Spleen (tissue), 11 donors: ENCODE results near the gene ST7. TPM values are rescaled to one million over a fixed set of nuclear protein-coding genes. Genes with fewer than 3 reads are reported as not detected.

Experiments
- DNase-seq: peaks from one replicate; pipeline ENCODE4 v3.0.0-alpha.2; 2020
- H3K27ac ChIP-seq, 8 donors: fragments of 200-600 bp; sonication (generic) in 7 of 8; 1 replicate in 4 of 8; 2 replicates in 4 of 8; pipeline versions ENCODE4 v1.5.0 to v1.8.0; 2016 to 2021; ENCODE audit warnings: inconsistent platforms in 4 of 8, mild to moderate bottlenecking in 4 of 8, moderate library complexity in 1 of 8
- H3K27me3 ChIP-seq, 7 donors: fragments of 200-600 bp; sonication (generic) in 6 of 7; replicated peaks in 1 of 7; 1 replicate in 4 of 7; 2 replicates in 3 of 7; pipeline versions ENCODE4 v1.5.0 to v1.8.0; 2016 to 2021; ENCODE audit warnings: inconsistent platforms in 3 of 7, mild to moderate bottlenecking in 1 of 7
- H3K36me3 ChIP-seq, 6 donors: fragments of 200-600 bp; sonication (generic) in 5 of 6; 1 replicate in 4 of 6; 2 replicates in 2 of 6; pipeline versions ENCODE4 v1.5.0 to v1.8.0; 2016 to 2021; ENCODE audit warnings: inconsistent platforms in 2 of 6
- H3K4me1 ChIP-seq, 6 donors: fragments of 200-600 bp; sonication (generic) in 5 of 6; 1 replicate in 3 of 6; 2 replicates in 3 of 6; pipeline versions ENCODE4 v1.5.0 to v1.8.0; 2016 to 2021; ENCODE audit warnings: inconsistent platforms in 3 of 6
- H3K4me3 ChIP-seq, 8 donors: fragments of 200-600 bp; sonication (generic) in 7 of 8; 1 replicate in 4 of 8; 2 replicates in 4 of 8; pipeline versions ENCODE4 v1.5.0 to v1.8.0; 2016 to 2021; ENCODE audit warnings: inconsistent platforms in 4 of 8, mild to moderate bottlenecking in 4 of 8, moderate library complexity in 2 of 8
- H3K9me3 ChIP-seq, 8 donors: fragments of 200-600 bp; sonication (generic) in 7 of 8; 1 replicate in 4 of 8; 2 replicates in 4 of 8; pipeline versions ENCODE4 v1.5.0 to v1.8.0; 2016 to 2021; ENCODE audit warnings: inconsistent platforms in 4 of 8
- CTCF ChIP-seq, 11 experiments: fragments of 200-600 bp in 7 of 11; fragments of 450-650 bp in 4 of 11; sonication (generic) in 4 of 11; IDR thresholded peaks in 8 of 11; conservative IDR thresholded peaks in 3 of 11; 1 replicate in 7 of 11; 2 replicates in 4 of 11; pipeline versions ENCODE4 v1.4.0 to v1.8.0; 2016 to 2021; ENCODE audit warnings: antibody characterized with exemption in 11 of 11, inconsistent platforms in 4 of 11, mild to moderate bottlenecking in 1 of 11
- POLR2A ChIP-seq, 3 donors: fragments of 450-650 bp; IDR thresholded peaks; one replicate each; pipeline ENCODE4 v1.5.1; 2017; ENCODE audit warnings: antibody characterized with exemption in 3 of 3, mild to moderate bottlenecking in 1 of 3
- POLR2AphosphoS5 ChIP-seq, 3 donors: sonication (generic); formaldehyde crosslinking; IDR thresholded peaks; one replicate each; pipeline ENCODE4 v1.5.1; 2017; ENCODE audit warnings: antibody characterized with exemption in 3 of 3
- WGBS, 5 donors: extraction: QIAGEN DNeasy Blood & Tissue Kit in 3 of 5; methylation state at CpG; one replicate each; pipeline versions ENCODE4 v1.1.5 to v1.1.7; 2013 to 2018; 5-methylcytosine and 5-hydroxymethylcytosine counted together
- intact Hi-C: fragments of 100-400 bp; cut with DNase I; formaldehyde crosslinking; loops from one replicate; pipeline ENCODE4 v1.15.0; 2023; ENCODE audit warnings: low total_unique reads
- polyA plus RNA-seq, 3 donors: library from polyadenylated mRNA; stranded (reverse); fragments of 200-250 nt; gene quantifications; one replicate each; pipeline ENCODE4 v1.2.1, GENCODE V29; 2013
- total RNA-seq, 7 donors: library from RNA; depleted of rRNA in 3 of 7; stranded (reverse); fragments of >200 nt in 3 of 7; fragmentation: NEBNext Ultra II Directional in 4 of 7; extraction: Animal tissue kit (Norgen Biotek cat#: 25700) in 4 of 7; gene quantifications; one replicate each; pipeline versions ENCODE4 v1.1.0 to v1.2.1, GENCODE V29; 2016 to 2021
- donor health status: healthy with polysubstance abuse.
- donor health status: DM: no; HTN: no; CAD: no; lungs with moderate emphysema.
- donor health status: DM: no; HTN: no; CAD: no.
- donor health status: Bipolar disorder and iron deficiency.
- donor health status: healthy.
- donor health status: DM: no; HTN: no; CAD: no.
- donor health status: DM: yes; HTN: yes; CAD: no.

ST7 gene
- total and polyA plus RNA-seq, 10 donors: 4.7 to 36.4 (median 15.8) TPM

DNA sequence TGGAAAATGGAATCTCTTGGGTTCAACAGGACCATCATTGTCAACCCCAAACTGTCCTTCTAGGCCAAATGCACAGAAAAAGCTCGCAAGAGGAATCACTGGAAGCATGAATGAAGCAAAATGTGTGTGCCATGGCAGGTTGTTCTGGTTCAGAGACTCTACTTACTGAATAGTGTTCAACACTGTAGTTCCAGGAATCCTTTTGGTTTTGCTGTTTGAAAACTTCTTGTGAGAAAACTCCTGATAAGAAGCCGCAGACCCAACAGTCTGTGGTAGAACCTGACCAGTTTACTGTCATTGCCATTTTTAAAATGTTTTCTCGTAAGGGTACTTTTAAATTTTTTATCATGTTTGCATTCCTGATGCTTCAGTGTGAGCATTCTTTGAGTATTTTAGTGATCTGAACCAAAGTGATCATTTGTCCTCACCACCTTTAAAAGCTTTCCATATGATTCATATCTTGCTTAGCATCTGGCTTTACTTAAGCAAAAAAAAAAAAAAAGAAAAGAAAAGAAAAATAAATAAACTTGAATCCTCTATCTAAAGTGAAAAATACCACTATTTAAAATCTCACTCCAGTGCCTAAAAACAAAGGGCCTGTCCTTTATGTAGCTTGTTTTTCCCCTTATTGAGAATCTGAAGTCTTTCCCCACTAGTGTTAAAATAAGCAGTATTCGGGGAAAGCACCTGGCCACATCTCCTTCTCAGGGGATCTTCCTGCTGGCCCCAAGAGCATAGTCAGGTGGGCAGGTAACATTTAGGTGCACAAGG is 277.2 kb downstream of the ST7 start:
- no peak for DNase-seq
- Histone ChIP-seq H3K27ac (no peak overlapping the region), H3K4me1 (no peaks in the 10 kb centered on the region), H3K27me3 (no peaks in the 10 kb centered on the region), H3K9me3 (peaks cover 0 to 2% (median 0%) of the 10 kb centered on the region in 8 donors), H3K4me3 (no peak overlapping the region), H3K36me3 (peaks cover 0 to 13% (median 0%) of the 10 kb centered on the region in 6 donors)
- 79 to 90% (median 86%) methylated on average over 4 of the region's 4 CpGs for WGBS, 5 donors
- no peak for TF ChIP-seq POLR2A (IDR thresholded peaks at IDR 0.05)
- TF ChIP-seq CTCF (IDR thresholded peaks at IDR 0.05 in 8 of 11, conservative IDR thresholded peaks at IDR 0.05 in 3 of 11): no peak
- TF ChIP-seq POLR2AphosphoS5 (IDR thresholded peaks at IDR 0.05): no peak
- intact Hi-C loops: no loop called here

DNA sequence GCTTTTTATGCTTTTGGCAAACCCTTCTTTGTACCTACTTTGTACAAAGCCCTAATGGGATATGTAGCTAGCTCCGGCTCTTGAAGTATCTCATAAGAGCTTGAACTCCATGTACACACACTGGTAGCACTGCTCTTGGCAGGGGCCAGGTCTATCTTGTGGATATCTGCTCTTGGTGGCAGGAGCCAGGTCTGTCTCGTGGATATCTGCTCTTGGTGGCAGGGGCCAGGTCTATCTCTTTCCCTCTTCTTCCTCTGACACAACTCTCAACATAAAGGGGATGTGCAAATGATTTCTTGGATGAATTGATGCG is 277.7 kb downstream of the ST7 start:
- intact Hi-C loops: no loop called here
- Histone ChIP-seq H3K9me3 (peaks cover 0 to 7% (median under 1%) of the 10 kb centered on the region in 8 donors), H3K4me3 (no peak overlapping the region), H3K36me3 (peaks cover 0 to 13% (median 0%) of the 10 kb centered on the region in 6 donors), H3K4me1 (no peaks in the 10 kb centered on the region), H3K27ac (no peak overlapping the region), H3K27me3 (no peaks in the 10 kb centered on the region)
- no peak for DNase-seq
- WGBS, 5 donors: 84 to 90% (median 87%) methylated on average over 3 of the region's 3 CpGs
- TF ChIP-seq POLR2AphosphoS5 (IDR thresholded peaks at IDR 0.05): no peak

DNA sequence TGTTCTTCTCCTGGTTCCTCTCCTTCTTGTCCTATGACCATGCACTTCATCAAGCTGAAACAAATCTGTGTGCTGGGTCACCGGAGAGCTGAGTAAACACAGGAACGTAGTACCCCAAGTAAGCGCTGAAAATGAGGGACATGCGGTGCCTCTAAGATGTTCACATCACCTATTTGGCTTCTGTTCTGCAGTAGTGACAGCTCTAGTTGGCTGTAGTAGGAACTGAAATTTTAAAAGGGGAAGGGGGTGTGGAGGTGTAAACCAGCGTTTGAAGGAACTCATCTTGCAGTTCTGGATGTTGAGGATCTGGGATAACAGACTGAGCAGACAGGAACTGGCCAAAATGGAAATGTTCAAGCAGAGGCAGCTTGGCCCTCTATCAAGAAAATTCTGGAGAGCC is 284.3 kb downstream of the ST7 start:
- intact Hi-C loops: no loop called here
- TF ChIP-seq POLR2A (IDR thresholded peaks at IDR 0.05) (no peak), CTCF (IDR thresholded peaks at IDR 0.05 in 8 of 11, conservative IDR thresholded peaks at IDR 0.05 in 3 of 11) (no peak), POLR2AphosphoS5 (IDR thresholded peaks at IDR 0.05) (no peak)

GRCh38 chr7:117238472-117238871 is 285.2 kb downstream of the ST7 start:
- Histone ChIP-seq H3K27me3 (peaks cover 0 to 12% (median 0%) of the 10 kb centered on the region in 7 donors), H3K27ac (no peak overlapping the region), H3K36me3 (no peaks in the 10 kb centered on the region), H3K4me1 (no peaks in the 10 kb centered on the region), H3K4me3 (no peak overlapping the region), H3K9me3 (peaks cover 0 to 10% (median 3%) of the 10 kb centered on the region in 8 donors)
- intact Hi-C loops: no loop called here
- WGBS, 5 donors: 79 to 93% (median 85%) methylated on average over 7 of the region's 7 CpGs
- no peak for DNase-seq
- TF ChIP-seq POLR2AphosphoS5 (IDR thresholded peaks at IDR 0.05): no peak
- no peak for TF ChIP-seq CTCF (IDR thresholded peaks at IDR 0.05 in 8 of 11, conservative IDR thresholded peaks at IDR 0.05 in 3 of 11)
- TF ChIP-seq POLR2A (IDR thresholded peaks at IDR 0.05): no peak

More for the DNA sequence above, 284.3 kb downstream of the ST7 start:
- peaks cover 0 to 12% (median 0%) of the 10 kb centered on the region in 7 donors for H3K27me3 ChIP-seq
- H3K27ac ChIP-seq: no peak overlapping the region
- no peaks in the 10 kb centered on the region for H3K36me3 ChIP-seq
- WGBS, 5 donors: 73 to 82% (median 76%) methylated on average over 5 of the region's 5 CpGs
- no peak overlapping the region for H3K4me3 ChIP-seq
- DNase-seq: no peak
- H3K4me1 ChIP-seq: no peaks in the 10 kb centered on the region
- H3K9me3 ChIP-seq: peaks cover 0 to 10% (median 3%) of the 10 kb centered on the region in 8 donors
